NCI-H2171 (cell line): ENCODE data around the gene SLC44A4.
"Not testable (repeated sequence)": the region's sequence is repeated elsewhere in the genome, so short reads cannot be mapped to it uniquely, and the experiment has no call there.

Experiments used
- DNase-seq: peaks from one replicate; lab custom pipeline; 2025; lab: John Stamatoyannopoulos, UW

Gene SLC44A4

GRCh38 chr6:31858707-31859106 is 20.1 kb downstream of the SLC44A4 start:
- no peak for DNase-seq

GRCh38 chr6:31857774-31858173 is 21.0 kb downstream of the SLC44A4 start:
- not testable (repeated sequence) for DNase-seq

GRCh38 chr6:31851980-31852718 is 26.6 kb downstream of the SLC44A4 start:
- DNase-seq: not testable (repeated sequence)

- no peak for DNase-seq
These were observed 27.3 kb downstream of the SLC44A4 start for GRCh38 chr6:31851485-31851832.

- no peak for DNase-seq
These were observed 27.9 kb downstream of the SLC44A4 start for GRCh38 chr6:31850765-31851484.

GRCh38 chr6:31847276-31847978 is 31.4 kb downstream of the SLC44A4 start:
- no peak for DNase-seq

- DNase-seq: no peak
These were observed 34.3 kb downstream of the SLC44A4 start for GRCh38 chr6:31844507-31844906.

- no peak for DNase-seq
These were observed 36.7 kb downstream of the SLC44A4 start for GRCh38 chr6:31842053-31842452.

- DNase-seq: not testable (repeated sequence)
These were observed 39.0 kb downstream of the SLC44A4 start for GRCh38 chr6:31839779-31840126.

- DNase-seq: no peak
These were observed 39.8 kb downstream of the SLC44A4 start for GRCh38 chr6:31838968-31839367.

- DNase-seq: not testable (repeated sequence)
These were observed 40.7 kb downstream of the SLC44A4 start for GRCh38 chr6:31838114-31838553.

GRCh38 chr6:31837369-31838113 is 41.3 kb downstream of the SLC44A4 start:
- DNase-seq: no peak

GRCh38 chr6:31836474-31837368 is 42.1 kb downstream of the SLC44A4 start:
- no peak for DNase-seq

GRCh38 chr6:31836047-31836473 is 42.7 kb downstream of the SLC44A4 start:
- no peak for DNase-seq

GRCh38 chr6:31834367-31835250 is 44.2 kb downstream of the SLC44A4 start:
- peak; percentile 85 for DNase-seq

GRCh38 chr6:31831350-31832215 is 47.2 kb downstream of the SLC44A4 start:
- DNase-seq: no peak

- no peak for DNase-seq
These were observed 47.9 kb downstream of the SLC44A4 start for GRCh38 chr6:31830886-31831335.

GRCh38 chr6:31829633-31830283 is 49.0 kb downstream of the SLC44A4 start:
- DNase-seq: peak; percentile 58
